NCI-H1436 treated with DMSO at 0.1 percent for 48 hours (cell line): Measurements from ENCODE around the gene PSORS1C1.

ENCODE experiments used
- DNase-seq: peaks from one replicate; lab custom pipeline; 2025; lab: John Stamatoyannopoulos, UW

PSORS1C1 gene

GRCh38 chr6:31126396-31127175 lies 12.0 kb downstream of the PSORS1C1 start:
- no peak for DNase-seq

GRCh38 chr6:31128093-31128676 lies 13.6 kb downstream of the PSORS1C1 start:
- no peak for DNase-seq

- DNase-seq: no peak
Measured at GRCh38 chr6:31129130-31129529, 14.5 kb downstream of the PSORS1C1 start.

- no peak for DNase-seq
Measured at GRCh38 chr6:31130751-31131150, 16.2 kb downstream of the PSORS1C1 start.

- DNase-seq: no peak
Measured at GRCh38 chr6:31131595-31131994, 17.0 kb downstream of the PSORS1C1 start.

- no peak for DNase-seq
Measured at GRCh38 chr6:31132806-31133205, 18.2 kb downstream of the PSORS1C1 start.

GRCh38 chr6:31135710-31136109 lies 21.1 kb downstream of the PSORS1C1 start:
- no peak for DNase-seq

- no peak for DNase-seq
Measured at GRCh38 chr6:31138982-31139381, 24.4 kb downstream of the PSORS1C1 start, which contains the start of gene PSORS1C2. TSS of gene PSORS1C2 (minus strand) at chr6:31139066. CDS start at chr6:31139026, 40 bp downstream.

- no peak for DNase-seq
Measured at GRCh38 chr6:31139599-31139998, 25.0 kb downstream of the PSORS1C1 start.

- no peak for DNase-seq
Measured at GRCh38 chr6:31140643-31141042, 26.0 kb downstream of the PSORS1C1 start.

- DNase-seq: no peak
Measured at GRCh38 chr6:31142361-31142761, 27.8 kb downstream of the PSORS1C1 start.

GRCh38 chr6:31143148-31143547 lies 28.5 kb downstream of the PSORS1C1 start:
- no peak for DNase-seq

- DNase-seq: no peak
Measured at GRCh38 chr6:31144296-31144969, 29.8 kb downstream of the PSORS1C1 start.

- no peak for DNase-seq
Measured at GRCh38 chr6:31144970-31145340, 30.4 kb downstream of the PSORS1C1 start.

GRCh38 chr6:31145386-31145785 lies 30.8 kb downstream of the PSORS1C1 start:
- no peak for DNase-seq

GRCh38 chr6:31149827-31150447 lies 35.3 kb downstream of the PSORS1C1 start:
- DNase-seq: no peak

GRCh38 chr6:31152781-31153180 lies 38.2 kb downstream of the PSORS1C1 start:
- DNase-seq: no peak

GRCh38 chr6:31154436-31154835 lies 39.8 kb downstream of the PSORS1C1 start:
- no peak for DNase-seq

GRCh38 chr6:31156641-31157040 lies 42.0 kb downstream of the PSORS1C1 start:
- no peak for DNase-seq

- DNase-seq: no peak
Measured at GRCh38 chr6:31157513-31158139, 43.0 kb downstream of the PSORS1C1 start, which contains the start of gene CCHCR1. TSS of gene CCHCR1 (minus strand) at chr6:31157802. CDS start at chr6:31157600, 202 bp downstream.

- DNase-seq: peak; percentile 93
Measured at GRCh38 chr6:31158140-31158862, 43.7 kb downstream of the PSORS1C1 start, which contains the start of gene TCF19. TSS of gene TCF19 (plus strand) at chr6:31158589. CDS start at chr6:31159470, 881 bp downstream.
